ACC112 (cell line): ENCODE data around the gene CHN2.

Experiments used
- H2AFZ ChIP-seq: fragments of 200-600 bp; sonication (generic); one replicate; pipeline ENCODE4 v1.6.0; 2017; ENCODE audit warnings: antibody characterized with exemption, low read length; ENCODE audit not compliant: unreplicated experiment
- H3K27ac ChIP-seq: fragments of 200-600 bp; sonication (generic); 2 replicates; pipeline ENCODE4 v1.5.1; 2014; ENCODE audit warnings: low read depth, mild to moderate bottlenecking, antibody characterized with exemption, low read length, moderate library complexity
- H3K27me3 ChIP-seq: fragments of 200-600 bp; sonication (generic); 2 replicates; pipeline ENCODE4 v1.6.1; 2014; ENCODE audit warnings: mild to moderate bottlenecking, antibody characterized with exemption, low read length, moderate library complexity, mixed read lengths; ENCODE audit not compliant: insufficient read depth
- H3K36me3 ChIP-seq: fragments of 200-600 bp; sonication (generic); 2 replicates; pipeline ENCODE4 v1.6.1; 2016; ENCODE audit warnings: mild to moderate bottlenecking, antibody characterized with exemption, low read length, moderate library complexity, mixed read lengths; ENCODE audit not compliant: insufficient read depth
- H3K4me1 ChIP-seq: fragments of 200-600 bp; sonication (generic); one replicate; pipeline ENCODE4 v1.6.1; 2016; ENCODE audit warnings: low read length, mixed read lengths; ENCODE audit not compliant: insufficient read depth, unreplicated experiment, control insufficient read depth
- H3K4me3 ChIP-seq: fragments of 200-600 bp; sonication (generic); 2 replicates; pipeline ENCODE4 v1.5.1; 2014; ENCODE audit warnings: mild to moderate bottlenecking, low read depth, low read length
- H3K79me2 ChIP-seq: fragments of 200-600 bp; sonication (generic); one replicate; pipeline ENCODE4 v1.6.0; 2016; ENCODE audit warnings: low read length; ENCODE audit not compliant: control insufficient read depth, unreplicated experiment, insufficient read depth

Gene CHN2

GRCh38 chr7:29296421-29296820, 101.8 kb downstream of the CHN2 start:
- Histone ChIP-seq H3K27me3 (no peaks in the 10 kb centered on the region), H2AFZ (no peak overlapping the region), H3K27ac (no peak overlapping the region), H3K4me3 (no peak overlapping the region), H3K36me3 (no peaks in the 10 kb centered on the region), H3K79me2 (no peaks in the 10 kb centered on the region), H3K4me1 (peaks cover 5% of the 10 kb centered on the region)

DNA sequence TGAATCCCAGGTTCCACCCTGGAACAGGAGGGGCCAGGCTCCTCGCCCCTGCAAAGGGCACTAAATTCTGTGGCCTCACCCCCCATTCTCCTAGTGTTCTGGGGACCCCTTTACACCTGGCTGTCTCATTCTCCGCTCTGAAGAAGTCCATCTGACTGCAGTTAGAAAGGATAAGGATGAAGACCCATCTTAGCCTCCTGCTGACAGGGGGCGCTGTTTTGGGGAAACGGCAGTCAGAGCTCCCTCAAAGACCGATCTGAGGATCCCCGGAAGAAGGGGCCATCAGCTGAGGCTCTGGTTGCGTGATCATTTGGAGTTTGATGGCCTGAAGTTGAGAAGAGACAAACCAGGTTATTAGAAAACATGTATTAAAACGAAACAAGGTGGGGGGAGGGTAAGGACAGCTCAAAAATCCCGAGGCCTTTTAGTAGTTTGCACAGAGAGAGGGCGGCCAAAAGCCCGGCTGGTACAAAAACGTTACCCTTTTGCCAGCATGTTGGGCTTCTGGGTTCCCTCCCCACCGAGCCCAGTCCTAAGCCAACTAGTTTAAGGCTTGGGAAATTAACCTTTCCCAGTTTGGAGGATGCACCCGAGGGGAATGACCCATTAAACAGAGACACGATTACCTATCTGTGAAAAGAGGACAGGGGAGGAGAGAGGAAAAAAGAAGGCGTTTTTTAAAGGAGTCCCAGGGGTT, 102.8 kb downstream of the CHN2 start:
- Histone ChIP-seq H3K4me1 (peaks cover 5% of the 10 kb centered on the region), H3K36me3 (no peaks in the 10 kb centered on the region), H3K4me3 (no peak overlapping the region), H3K27ac (no peak overlapping the region), H3K79me2 (no peaks in the 10 kb centered on the region), H2AFZ (no peak overlapping the region), H3K27me3 (peaks cover 3% of the 10 kb centered on the region; the same call in 1 of the 2 replicates)

DNA sequence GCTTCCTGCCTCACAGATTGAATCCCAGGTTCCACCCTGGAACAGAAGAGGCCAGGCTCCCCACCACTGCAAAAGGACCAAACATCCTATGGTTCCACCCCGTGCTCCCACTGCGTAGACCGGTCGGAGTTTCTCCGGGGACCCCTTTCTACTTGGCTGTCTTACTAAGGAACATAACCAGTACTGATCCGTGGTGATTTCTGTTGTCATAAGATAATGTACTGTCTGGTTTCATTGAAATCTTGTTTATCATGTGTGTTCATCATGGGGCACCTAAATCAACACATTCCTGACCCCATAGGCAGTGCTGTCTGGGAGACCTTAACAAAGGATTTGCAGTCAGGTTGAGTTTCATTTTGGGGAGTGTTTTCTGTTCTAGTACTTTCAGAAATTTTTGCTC, 104.5 kb downstream of the CHN2 start:
- Histone ChIP-seq H3K27me3 (peaks cover 3% of the 10 kb centered on the region; the same call in 1 of the 2 replicates), H3K27ac (no peak overlapping the region), H3K4me1 (peaks cover 5% of the 10 kb centered on the region), H3K79me2 (no peaks in the 10 kb centered on the region), H3K4me3 (no peak overlapping the region), H2AFZ (no peak overlapping the region), H3K36me3 (no peaks in the 10 kb centered on the region)

- H3K4me3 ChIP-seq = no peak overlapping the region
- H3K36me3 ChIP-seq = no peaks in the 10 kb centered on the region
- peaks cover 5% of the 10 kb centered on the region for H3K4me1 ChIP-seq
- no peak overlapping the region for H2AFZ ChIP-seq
- H3K79me2 ChIP-seq = no peaks in the 10 kb centered on the region
- H3K27ac ChIP-seq = no peak overlapping the region
- peaks cover 3% of the 10 kb centered on the region; the same call in 1 of the 2 replicates for H3K27me3 ChIP-seq
Observed at GRCh38 chr7:29300026-29300480, 105.5 kb downstream of the CHN2 start.

GRCh38 chr7:29300649-29301048, 106.1 kb downstream of the CHN2 start:
- H3K27ac ChIP-seq = no peak overlapping the region
- no peaks in the 10 kb centered on the region for H3K36me3 ChIP-seq
- H3K4me3 ChIP-seq = no peak overlapping the region
- no peak overlapping the region for H2AFZ ChIP-seq
- peaks cover 5% of the 10 kb centered on the region for H3K4me1 ChIP-seq
- no peaks in the 10 kb centered on the region for H3K79me2 ChIP-seq
- H3K27me3 ChIP-seq = peaks cover 3% of the 10 kb centered on the region; the same call in 1 of the 2 replicates

GRCh38 chr7:29302666-29303395, 108.3 kb downstream of the CHN2 start:
- Histone ChIP-seq H2AFZ (no peak overlapping the region), H3K27ac (no peak overlapping the region), H3K36me3 (no peaks in the 10 kb centered on the region), H3K27me3 (peaks cover 11% of the 10 kb centered on the region; the same call in 1 of the 2 replicates), H3K4me1 (peaks cover 5% of the 10 kb centered on the region), H3K79me2 (no peaks in the 10 kb centered on the region), H3K4me3 (no peak overlapping the region)

DNA sequence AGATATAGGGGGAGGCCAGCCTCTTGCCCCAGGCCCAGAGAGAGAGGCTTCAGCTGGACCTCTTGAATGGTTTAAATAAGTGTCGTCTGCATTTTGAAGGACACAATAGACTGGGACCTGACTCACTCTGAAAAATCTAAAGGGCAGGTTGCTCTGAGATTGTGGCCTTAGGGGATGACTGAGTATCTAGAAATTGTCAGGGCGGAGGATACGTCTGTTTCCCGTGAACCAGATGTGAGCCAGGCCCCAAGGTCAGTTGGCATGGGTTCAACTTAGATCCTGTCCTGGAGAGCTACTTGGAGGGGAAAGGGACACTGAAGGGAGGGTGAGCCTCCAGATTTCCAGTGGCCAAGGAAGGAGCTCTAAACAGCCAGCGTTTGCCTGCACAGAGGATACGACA, 110.2 kb downstream of the CHN2 start:
- no peak overlapping the region for H2AFZ ChIP-seq
- no peak overlapping the region for H3K27ac ChIP-seq
- no peaks in the 10 kb centered on the region for H3K79me2 ChIP-seq
- H3K36me3 ChIP-seq = no peaks in the 10 kb centered on the region
- H3K4me1 ChIP-seq = peaks cover 5% of the 10 kb centered on the region
- H3K4me3 ChIP-seq = no peak overlapping the region
- peaks cover 11% of the 10 kb centered on the region; the same call in 1 of the 2 replicates for H3K27me3 ChIP-seq

- no peaks in the 10 kb centered on the region for H3K36me3 ChIP-seq
- no peak overlapping the region for H3K27ac ChIP-seq
- H3K79me2 ChIP-seq = no peaks in the 10 kb centered on the region
Observed at GRCh38 chr7:29306319-29306991, 111.9 kb downstream of the CHN2 start.

GRCh38 chr7:29308424-29308823, 113.8 kb downstream of the CHN2 start:
- H3K27me3 ChIP-seq = peaks cover 32% of the 10 kb centered on the region
- no peaks in the 10 kb centered on the region for H3K36me3 ChIP-seq
- H2AFZ ChIP-seq = no peak overlapping the region
- no peaks in the 10 kb centered on the region for H3K79me2 ChIP-seq
- no peak overlapping the region for H3K27ac ChIP-seq
- no peaks in the 10 kb centered on the region for H3K4me1 ChIP-seq
- no peak overlapping the region for H3K4me3 ChIP-seq

More at GRCh38 chr7:29306319-29306991, 111.9 kb downstream of the CHN2 start:
- H3K27me3 ChIP-seq = peaks cover 17% of the 10 kb centered on the region; the same call in 1 of the 2 replicates
- H2AFZ ChIP-seq = no peak overlapping the region
- no peaks in the 10 kb centered on the region for H3K4me1 ChIP-seq
- H3K4me3 ChIP-seq = no peak overlapping the region

GRCh38 chr7:29309041-29309854, 114.7 kb downstream of the CHN2 start:
- H3K79me2 ChIP-seq = no peaks in the 10 kb centered on the region
- H3K4me1 ChIP-seq = no peaks in the 10 kb centered on the region
- H3K36me3 ChIP-seq = no peaks in the 10 kb centered on the region
- no peak overlapping the region for H3K4me3 ChIP-seq
- no peak overlapping the region for H3K27ac ChIP-seq
- peaks cover 39% of the 10 kb centered on the region for H3K27me3 ChIP-seq
- no peak overlapping the region for H2AFZ ChIP-seq
